ENCODE results near the gene EPHA8.

EPHA8 gene

GRCh38 chr1:22535399-22535798, 27.9 kb upstream of the EPHA8 start:
- no peaks in the 10 kb centered on the region for H3K9me3 ChIP-seq (ENCODE audit: control insufficient read depth, low read length)
- DNase-seq, result no peak
- no peak overlapping the region for H3K4me3 ChIP-seq (ENCODE audit: insufficient read depth, low read depth, low read length, poor library complexity, severe bottlenecking)
- no peaks in the 10 kb centered on the region for H3K27me3 ChIP-seq (replicated peaks; ENCODE audit: control insufficient read depth, insufficient read depth, low read length, poor library complexity, severe bottlenecking)
- no peaks in the 10 kb centered on the region for H3K4me1 ChIP-seq (ENCODE audit: control insufficient read depth, insufficient read depth, low read length, poor library complexity, severe bottlenecking)
- H3K27ac ChIP-seq (ENCODE audit: insufficient read depth, low read length, poor library complexity, severe bottlenecking), result no peak overlapping the region
- no peaks in the 10 kb centered on the region for H3K36me3 ChIP-seq (ENCODE audit: control insufficient read depth, insufficient read depth, low read length)

- Histone ChIP-seq H3K4me1 (ENCODE audit: control insufficient read depth, insufficient read depth, low read length, poor library complexity, severe bottlenecking) (no peaks in the 10 kb centered on the region), H3K36me3 (ENCODE audit: control insufficient read depth, insufficient read depth, low read length) (no peaks in the 10 kb centered on the region), H3K27me3 (replicated peaks; ENCODE audit: control insufficient read depth, insufficient read depth, low read length, poor library complexity, severe bottlenecking) (no peaks in the 10 kb centered on the region), H3K27ac (ENCODE audit: insufficient read depth, low read length, poor library complexity, severe bottlenecking) (no peak overlapping the region), H3K4me3 (ENCODE audit: insufficient read depth, low read depth, low read length, poor library complexity, severe bottlenecking) (no peak overlapping the region), H3K9me3 (ENCODE audit: control insufficient read depth, low read length) (no peaks in the 10 kb centered on the region)
- no peak for DNase-seq
Observed at GRCh38 chr1:22536506-22536905, 26.8 kb upstream of the EPHA8 start.

- Histone ChIP-seq H3K36me3 (ENCODE audit: control insufficient read depth, insufficient read depth, low read length) (no peaks in the 10 kb centered on the region), H3K4me1 (ENCODE audit: control insufficient read depth, insufficient read depth, low read length, poor library complexity, severe bottlenecking) (no peaks in the 10 kb centered on the region), H3K9me3 (ENCODE audit: control insufficient read depth, low read length) (no peaks in the 10 kb centered on the region), H3K4me3 (ENCODE audit: insufficient read depth, low read depth, low read length, poor library complexity, severe bottlenecking) (no peak overlapping the region), H3K27me3 (replicated peaks; ENCODE audit: control insufficient read depth, insufficient read depth, low read length, poor library complexity, severe bottlenecking) (no peaks in the 10 kb centered on the region), H3K27ac (ENCODE audit: insufficient read depth, low read length, poor library complexity, severe bottlenecking) (no peak overlapping the region)
- no peak for DNase-seq
Observed at GRCh38 chr1:22537441-22538139, 25.7 kb upstream of the EPHA8 start.

- no peaks in the 10 kb centered on the region for H3K27me3 ChIP-seq (replicated peaks; ENCODE audit: control insufficient read depth, insufficient read depth, low read length, poor library complexity, severe bottlenecking)
Observed at GRCh38 chr1:22539510-22540118, 23.7 kb upstream of the EPHA8 start.

GRCh38 chr1:22540337-22540736, 23.0 kb upstream of the EPHA8 start:
- no peak overlapping the region for H3K27ac ChIP-seq (ENCODE audit: insufficient read depth, low read length, poor library complexity, severe bottlenecking)
- no peaks in the 10 kb centered on the region for H3K4me1 ChIP-seq (ENCODE audit: control insufficient read depth, insufficient read depth, low read length, poor library complexity, severe bottlenecking)
- no peaks in the 10 kb centered on the region for H3K9me3 ChIP-seq (ENCODE audit: control insufficient read depth, low read length)
- DNase-seq, result no peak
- H3K27me3 ChIP-seq (replicated peaks; ENCODE audit: control insufficient read depth, insufficient read depth, low read length, poor library complexity, severe bottlenecking), result no peaks in the 10 kb centered on the region
- no peaks in the 10 kb centered on the region for H3K36me3 ChIP-seq (ENCODE audit: control insufficient read depth, insufficient read depth, low read length)
- H3K4me3 ChIP-seq (ENCODE audit: insufficient read depth, low read depth, low read length, poor library complexity, severe bottlenecking), result no peak overlapping the region

More at GRCh38 chr1:22539510-22540118, 23.7 kb upstream of the EPHA8 start:
- Histone ChIP-seq H3K27ac (ENCODE audit: insufficient read depth, low read length, poor library complexity, severe bottlenecking) (no peak overlapping the region), H3K4me1 (ENCODE audit: control insufficient read depth, insufficient read depth, low read length, poor library complexity, severe bottlenecking) (no peaks in the 10 kb centered on the region), H3K9me3 (ENCODE audit: control insufficient read depth, low read length) (no peaks in the 10 kb centered on the region), H3K36me3 (ENCODE audit: control insufficient read depth, insufficient read depth, low read length) (no peaks in the 10 kb centered on the region), H3K4me3 (ENCODE audit: insufficient read depth, low read depth, low read length, poor library complexity, severe bottlenecking) (no peak overlapping the region)
- no peak for DNase-seq

GRCh38 chr1:22542886-22543285, 20.4 kb upstream of the EPHA8 start:
- H3K36me3 ChIP-seq (ENCODE audit: control insufficient read depth, insufficient read depth, low read length), result no peaks in the 10 kb centered on the region
- H3K4me1 ChIP-seq (ENCODE audit: control insufficient read depth, insufficient read depth, low read length, poor library complexity, severe bottlenecking), result no peaks in the 10 kb centered on the region
- H3K4me3 ChIP-seq (ENCODE audit: insufficient read depth, low read depth, low read length, poor library complexity, severe bottlenecking), result no peak overlapping the region
- H3K9me3 ChIP-seq (ENCODE audit: control insufficient read depth, low read length), result no peaks in the 10 kb centered on the region
- H3K27ac ChIP-seq (ENCODE audit: insufficient read depth, low read length, poor library complexity, severe bottlenecking), result no peak overlapping the region
- no peak for DNase-seq
- H3K27me3 ChIP-seq (replicated peaks; ENCODE audit: control insufficient read depth, insufficient read depth, low read length, poor library complexity, severe bottlenecking), result no peaks in the 10 kb centered on the region

GRCh38 chr1:22543679-22544078, 19.6 kb upstream of the EPHA8 start:
- H3K9me3 ChIP-seq (ENCODE audit: control insufficient read depth, low read length), result no peaks in the 10 kb centered on the region

GRCh38 chr1:22544606-22545005, 18.7 kb upstream of the EPHA8 start:
- H3K27ac ChIP-seq (ENCODE audit: insufficient read depth, low read length, poor library complexity, severe bottlenecking), result no peak overlapping the region
- no peaks in the 10 kb centered on the region for H3K9me3 ChIP-seq (ENCODE audit: control insufficient read depth, low read length)
- no peaks in the 10 kb centered on the region for H3K36me3 ChIP-seq (ENCODE audit: control insufficient read depth, insufficient read depth, low read length)
- no peaks in the 10 kb centered on the region for H3K4me1 ChIP-seq (ENCODE audit: control insufficient read depth, insufficient read depth, low read length, poor library complexity, severe bottlenecking)
- H3K27me3 ChIP-seq (replicated peaks; ENCODE audit: control insufficient read depth, insufficient read depth, low read length, poor library complexity, severe bottlenecking), result no peaks in the 10 kb centered on the region
- no peak for DNase-seq
- no peak overlapping the region for H3K4me3 ChIP-seq (ENCODE audit: insufficient read depth, low read depth, low read length, poor library complexity, severe bottlenecking)

More at GRCh38 chr1:22543679-22544078, 19.6 kb upstream of the EPHA8 start:
- H3K4me3 ChIP-seq (ENCODE audit: insufficient read depth, low read depth, low read length, poor library complexity, severe bottlenecking), result no peak overlapping the region
- H3K27me3 ChIP-seq (replicated peaks; ENCODE audit: control insufficient read depth, insufficient read depth, low read length, poor library complexity, severe bottlenecking), result no peaks in the 10 kb centered on the region
- H3K27ac ChIP-seq (ENCODE audit: insufficient read depth, low read length, poor library complexity, severe bottlenecking), result no peak overlapping the region
- no peaks in the 10 kb centered on the region for H3K36me3 ChIP-seq (ENCODE audit: control insufficient read depth, insufficient read depth, low read length)
- H3K4me1 ChIP-seq (ENCODE audit: control insufficient read depth, insufficient read depth, low read length, poor library complexity, severe bottlenecking), result no peaks in the 10 kb centered on the region
- no peak for DNase-seq

- no peaks in the 10 kb centered on the region for H3K36me3 ChIP-seq (ENCODE audit: control insufficient read depth, insufficient read depth, low read length)
- no peak overlapping the region for H3K27ac ChIP-seq (ENCODE audit: insufficient read depth, low read length, poor library complexity, severe bottlenecking)
- no peak for DNase-seq
- no peaks in the 10 kb centered on the region for H3K27me3 ChIP-seq (replicated peaks; ENCODE audit: control insufficient read depth, insufficient read depth, low read length, poor library complexity, severe bottlenecking)
- no peak overlapping the region for H3K4me3 ChIP-seq (ENCODE audit: insufficient read depth, low read depth, low read length, poor library complexity, severe bottlenecking)
- no peaks in the 10 kb centered on the region for H3K9me3 ChIP-seq (ENCODE audit: control insufficient read depth, low read length)
- H3K4me1 ChIP-seq (ENCODE audit: control insufficient read depth, insufficient read depth, low read length, poor library complexity, severe bottlenecking), result no peaks in the 10 kb centered on the region
Observed at GRCh38 chr1:22545141-22545540, 18.1 kb upstream of the EPHA8 start.

- no peak overlapping the region for H3K4me3 ChIP-seq (ENCODE audit: insufficient read depth, low read depth, low read length, poor library complexity, severe bottlenecking)
- no peaks in the 10 kb centered on the region for H3K36me3 ChIP-seq (ENCODE audit: control insufficient read depth, insufficient read depth, low read length)
- no peaks in the 10 kb centered on the region for H3K9me3 ChIP-seq (ENCODE audit: control insufficient read depth, low read length)
- no peak overlapping the region for H3K27ac ChIP-seq (ENCODE audit: insufficient read depth, low read length, poor library complexity, severe bottlenecking)
- no peaks in the 10 kb centered on the region for H3K27me3 ChIP-seq (replicated peaks; ENCODE audit: control insufficient read depth, insufficient read depth, low read length, poor library complexity, severe bottlenecking)
- no peaks in the 10 kb centered on the region for H3K4me1 ChIP-seq (ENCODE audit: control insufficient read depth, insufficient read depth, low read length, poor library complexity, severe bottlenecking)
- DNase-seq, result no peak
Observed at GRCh38 chr1:22547186-22547817, 16.0 kb upstream of the EPHA8 start.

Measured in effector memory CD4-positive, alpha-beta T cell (primary cell).